NCI-H446 treated with DMSO at 0.1 percent for 48 hours (cell line): Measurements from ENCODE around the gene CELSR3.

Experiments
- DNase-seq: peaks from one replicate; lab custom pipeline; 2025; lab: John Stamatoyannopoulos, UW

The CELSR3 gene

GRCh38 chr3:48599509-48600285, 63.0 kb downstream of the CELSR3 start:
- DNase-seq: no peak

- DNase-seq: no peak
Observed at GRCh38 chr3:48599077-48599501, 63.6 kb downstream of the CELSR3 start.

- DNase-seq: no peak
Observed at GRCh38 chr3:48598323-48599076, 64.2 kb downstream of the CELSR3 start.

- DNase-seq: no peak
Observed at GRCh38 chr3:48597408-48597800, 65.3 kb downstream of the CELSR3 start.

GRCh38 chr3:48596676-48597407, 65.8 kb downstream of the CELSR3 start:
- no peak for DNase-seq

- no peak for DNase-seq
Observed at GRCh38 chr3:48596157-48596556, 66.5 kb downstream of the CELSR3 start.

- DNase-seq: no peak
Observed at GRCh38 chr3:48595526-48596121, 67.1 kb downstream of the CELSR3 start.

- DNase-seq: no peak
Observed at GRCh38 chr3:48595075-48595525, 67.6 kb downstream of the CELSR3 start, which contains the start of gene COL7A1. TSS of gene COL7A1 (minus strand) at chr3:48595329. CDS start at chr3:48595159, 170 bp downstream.

- no peak for DNase-seq
Observed at GRCh38 chr3:48594417-48595049, 68.2 kb downstream of the CELSR3 start.

- DNase-seq: no peak
Observed at GRCh38 chr3:48593337-48593736, 69.3 kb downstream of the CELSR3 start.

- DNase-seq: no peak
Observed at GRCh38 chr3:48592519-48593087, 70.1 kb downstream of the CELSR3 start.

- no peak for DNase-seq
Observed at GRCh38 chr3:48591886-48592518, 70.7 kb downstream of the CELSR3 start.

GRCh38 chr3:48591436-48591835, 71.2 kb downstream of the CELSR3 start:
- DNase-seq: no peak

- no peak for DNase-seq
Observed at GRCh38 chr3:48588230-48588629, 74.5 kb downstream of the CELSR3 start.

- no peak for DNase-seq
Observed at GRCh38 chr3:48587686-48588085, 75.0 kb downstream of the CELSR3 start.
